Stimulated activated naive CD8-positive, alpha-beta T cell treated with anti-CD3 and anti-CD28 coated beads, Interleukin-15, amount 100 ng/mL, for 72 hours (primary cell): ENCODE results near the gene PFDN4.
"Not testable (repeated sequence)": the region's sequence is repeated elsewhere in the genome, so short reads cannot be mapped to it uniquely, and the experiment has no call there.

Experiments
- ATAC-seq: fragments of 150-1000 bp; cut with Tn5 transposase; 2 replicates; pipeline ENCODE4 v1.10.0; 2021; ENCODE audit warnings: mild to moderate bottlenecking, moderate library complexity
- DNase-seq, 2 donors: peaks; one replicate each; pipeline ENCODE4 v3.0.0; 2021 to 2022
- H3K27ac Mint-ChIP-seq, 2 donors: one replicate each; pipeline ENCODE4 v1.8.0; 2022; ENCODE audit warnings: mild to moderate bottlenecking in 2 of 2, mixed read lengths in 2 of 2, moderate library complexity in 2 of 2
- H3K27me3 Mint-ChIP-seq: one replicate; pipeline ENCODE4 v1.8.0; 2022; ENCODE audit warnings: mixed read lengths
- H3K4me1 Mint-ChIP-seq: one replicate; pipeline ENCODE4 v1.8.0; 2022; ENCODE audit warnings: mild to moderate bottlenecking, mixed read lengths
- H3K4me3 Mint-ChIP-seq, 2 donors: one replicate each; pipeline ENCODE4 v1.8.0; 2022; ENCODE audit warnings: mild to moderate bottlenecking in 2 of 2, mixed read lengths in 2 of 2, moderate library complexity in 1 of 2
- H3K9me3 Mint-ChIP-seq, 2 donors: one replicate each; pipeline ENCODE4 v1.8.0; 2022; ENCODE audit warnings: mixed read lengths in 2 of 2

The PFDN4 gene

DNA sequence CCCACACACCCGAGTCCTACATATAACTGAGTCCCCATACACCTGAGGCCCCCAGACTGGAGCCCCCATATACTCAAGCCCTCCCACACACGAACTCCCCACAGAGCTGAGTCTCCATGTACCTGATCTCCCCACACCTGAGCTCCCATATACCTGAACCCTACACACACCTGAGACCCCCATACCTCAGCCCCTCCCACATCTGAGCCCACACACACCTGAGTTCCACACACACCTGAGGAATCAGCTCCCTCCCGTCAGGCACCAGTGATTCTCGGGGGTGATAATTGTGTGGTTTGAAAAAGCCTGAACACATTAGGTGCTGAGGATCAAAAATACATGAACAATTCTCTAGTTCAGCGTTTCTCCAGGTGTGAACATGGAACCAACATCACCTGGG, 15.4 kb downstream of the PFDN4 start:
- H3K27me3 Mint-ChIP-seq = no peaks in the 10 kb centered on the region
- no peak overlapping the region for H3K4me3 Mint-ChIP-seq
- no peak overlapping the region for H3K27ac Mint-ChIP-seq
- H3K4me1 Mint-ChIP-seq = peaks cover 21% of the 10 kb centered on the region
- peaks cover 7% of the 10 kb centered on the region in 2 donors for H3K9me3 Mint-ChIP-seq
- ATAC-seq (no peak), DNase-seq (no peak)

DNA sequence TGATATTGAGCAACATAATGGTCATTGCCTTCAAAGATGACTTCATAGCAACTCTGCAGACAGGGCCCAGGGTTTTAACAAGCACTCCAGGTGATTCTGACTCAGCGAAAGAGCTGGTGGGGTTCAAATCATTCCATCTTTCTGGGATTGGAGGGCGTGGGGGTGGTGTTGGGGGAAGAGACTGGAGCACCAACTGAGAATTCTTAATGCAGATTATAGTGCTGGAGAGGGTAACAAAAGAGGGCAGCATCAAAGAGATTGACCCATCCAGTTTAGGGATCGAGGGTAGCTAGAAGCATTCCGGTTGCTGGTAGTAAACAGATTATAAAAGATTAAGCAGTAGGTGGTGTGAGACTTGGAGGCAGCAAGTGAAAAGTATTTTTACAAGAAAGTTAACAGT, 15.9 kb downstream of the PFDN4 start:
- no peaks in the 10 kb centered on the region for H3K27me3 Mint-ChIP-seq

GRCh38 chr20:54224642-54225041, 16.8 kb downstream of the PFDN4 start:
- not testable (repeated sequence) for DNase-seq, H3K27me3 Mint-ChIP-seq, H3K9me3 Mint-ChIP-seq, H3K4me3 Mint-ChIP-seq, ATAC-seq
- Mint-ChIP-seq H3K27ac (peak overlapping the region in 1 of 2 donors; percentile 35), H3K4me1 (peaks cover 21% of the 10 kb centered on the region)

More for the DNA sequence above, 15.9 kb downstream of the PFDN4 start:
- Mint-ChIP-seq H3K4me1 (peaks cover 21% of the 10 kb centered on the region), H3K27ac (no peak overlapping the region), H3K4me3 (no peak overlapping the region), H3K9me3 (peaks cover 7% of the 10 kb centered on the region in 2 donors)
- DNase-seq (no peak), ATAC-seq (no peak)

DNA sequence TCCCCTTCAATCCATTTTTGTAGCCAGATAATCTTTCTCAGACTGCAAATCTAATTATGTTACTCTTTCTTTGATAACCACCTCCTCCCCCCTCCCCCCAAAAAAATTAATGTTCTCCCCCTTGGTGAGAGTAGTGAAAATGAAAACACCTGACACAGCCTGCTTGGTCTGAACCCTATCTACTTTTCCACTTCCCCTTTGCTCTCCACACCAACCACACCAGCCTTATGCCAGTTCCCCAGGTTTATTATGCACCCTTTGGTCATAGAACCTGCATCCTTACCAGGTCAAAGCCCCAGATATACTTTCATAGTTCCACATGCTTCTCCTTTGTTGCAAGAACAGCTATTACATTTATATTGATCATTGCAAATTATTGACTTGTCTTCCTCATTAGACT, 19.4 kb downstream of the PFDN4 start:
- Mint-ChIP-seq H3K27me3 (no peaks in the 10 kb centered on the region), H3K27ac (no peak overlapping the region), H3K4me3 (no peak overlapping the region), H3K9me3 (peaks cover 7 to 9% of the 10 kb centered on the region in 2 donors), H3K4me1 (peaks cover 5% of the 10 kb centered on the region)
- DNase-seq (no peak), ATAC-seq (no peak)

DNA sequence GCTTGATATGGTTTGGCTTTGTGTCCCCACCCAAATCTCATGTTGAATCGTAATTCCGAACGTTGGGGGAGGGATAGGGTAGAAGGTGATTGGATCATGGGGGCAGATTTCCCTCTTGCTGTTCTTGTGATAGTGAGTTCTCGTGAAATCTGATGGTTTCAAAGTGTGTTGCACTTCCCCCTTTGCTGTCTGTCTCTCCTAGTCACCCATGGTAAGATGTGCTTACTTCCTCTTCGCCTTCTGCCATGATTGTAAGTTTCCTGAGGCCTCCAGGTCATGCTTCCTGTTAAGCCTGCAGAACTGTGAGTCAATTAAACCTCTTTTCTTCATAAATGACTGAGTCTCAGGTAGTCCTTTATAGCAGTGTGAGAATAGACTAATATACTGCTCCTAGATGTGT, 19.9 kb downstream of the PFDN4 start:
- no peak overlapping the region for H3K27ac Mint-ChIP-seq
- no peak for ATAC-seq
- no peak for DNase-seq
- H3K4me3 Mint-ChIP-seq = no peak overlapping the region
- peaks cover under 1% of the 10 kb centered on the region for H3K4me1 Mint-ChIP-seq
- H3K9me3 Mint-ChIP-seq = peaks cover 7 to 13% of the 10 kb centered on the region in 2 donors
- no peaks in the 10 kb centered on the region for H3K27me3 Mint-ChIP-seq

DNA sequence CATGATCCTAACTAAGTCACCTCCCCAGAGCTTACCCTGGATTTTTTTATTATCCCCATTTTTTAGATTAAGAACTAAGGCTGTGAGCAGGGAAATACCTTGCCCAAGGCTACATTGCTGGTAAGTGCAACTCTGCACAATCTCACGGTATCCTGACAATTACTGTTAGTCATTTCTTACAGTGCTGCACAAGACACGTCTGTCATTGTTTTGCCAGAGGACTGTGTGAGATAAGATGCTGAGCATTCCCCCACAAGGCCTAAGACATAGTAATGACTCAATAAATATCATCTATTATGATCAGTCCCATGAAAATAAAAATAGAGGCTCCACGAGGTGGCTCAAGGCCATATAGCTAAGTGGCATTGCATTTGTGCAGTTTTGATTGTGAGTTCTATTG, 21.0 kb downstream of the PFDN4 start:
- no peak for DNase-seq
- Mint-ChIP-seq H3K4me1 (no peaks in the 10 kb centered on the region), H3K27me3 (no peaks in the 10 kb centered on the region)

GRCh38 chr20:54229566-54230160, 21.8 kb downstream of the PFDN4 start:
- DNase-seq (no peak), ATAC-seq (no peak)
- Mint-ChIP-seq H3K27me3 (no peaks in the 10 kb centered on the region), H3K4me1 (no peaks in the 10 kb centered on the region), H3K9me3 (peaks cover 7 to 13% of the 10 kb centered on the region in 2 donors), H3K4me3 (no peak overlapping the region), H3K27ac (no peak overlapping the region)

More for the DNA sequence above, 21.0 kb downstream of the PFDN4 start:
- H3K27ac Mint-ChIP-seq = no peak overlapping the region
- peaks cover 7 to 13% of the 10 kb centered on the region in 2 donors for H3K9me3 Mint-ChIP-seq
- no peak overlapping the region for H3K4me3 Mint-ChIP-seq
- no peak for ATAC-seq

DNA sequence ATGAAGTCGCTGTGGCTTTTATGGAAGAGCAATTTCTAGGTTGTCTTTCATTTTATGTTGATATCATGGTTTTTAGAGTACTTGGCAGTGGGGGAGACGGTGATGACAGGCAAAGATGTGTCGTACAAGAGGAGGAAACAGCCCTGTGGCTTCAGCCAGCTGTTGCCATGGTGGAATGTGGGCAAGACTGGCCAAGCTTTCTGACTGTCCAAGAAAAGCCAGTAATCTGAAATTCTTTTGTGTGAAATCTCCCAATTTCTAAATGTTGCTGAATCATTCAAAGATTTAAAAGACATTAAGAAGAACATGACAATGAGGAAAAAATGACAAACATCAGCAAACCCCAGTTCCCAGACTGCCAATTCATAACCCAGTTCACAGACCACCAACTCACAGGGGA, 23.1 kb downstream of the PFDN4 start:
- H3K27ac Mint-ChIP-seq = no peak overlapping the region
- peaks cover 3% of the 10 kb centered on the region for H3K27me3 Mint-ChIP-seq
- no peak overlapping the region for H3K4me3 Mint-ChIP-seq
- peaks cover 7 to 16% of the 10 kb centered on the region in 2 donors for H3K9me3 Mint-ChIP-seq
- H3K4me1 Mint-ChIP-seq = no peaks in the 10 kb centered on the region
- ATAC-seq = no peak
- no peak for DNase-seq

- no peak for ATAC-seq
- peaks cover 38% of the 10 kb centered on the region for H3K27me3 Mint-ChIP-seq
- H3K27ac Mint-ChIP-seq = no peak overlapping the region
- no peak overlapping the region for H3K4me3 Mint-ChIP-seq
- no peak for DNase-seq
- H3K9me3 Mint-ChIP-seq = peaks cover 0 to 12% of the 10 kb centered on the region in 2 donors
- H3K4me1 Mint-ChIP-seq = no peaks in the 10 kb centered on the region
These were observed 27.1 kb downstream of the PFDN4 start for GRCh38 chr20:54234991-54235390.

DNA sequence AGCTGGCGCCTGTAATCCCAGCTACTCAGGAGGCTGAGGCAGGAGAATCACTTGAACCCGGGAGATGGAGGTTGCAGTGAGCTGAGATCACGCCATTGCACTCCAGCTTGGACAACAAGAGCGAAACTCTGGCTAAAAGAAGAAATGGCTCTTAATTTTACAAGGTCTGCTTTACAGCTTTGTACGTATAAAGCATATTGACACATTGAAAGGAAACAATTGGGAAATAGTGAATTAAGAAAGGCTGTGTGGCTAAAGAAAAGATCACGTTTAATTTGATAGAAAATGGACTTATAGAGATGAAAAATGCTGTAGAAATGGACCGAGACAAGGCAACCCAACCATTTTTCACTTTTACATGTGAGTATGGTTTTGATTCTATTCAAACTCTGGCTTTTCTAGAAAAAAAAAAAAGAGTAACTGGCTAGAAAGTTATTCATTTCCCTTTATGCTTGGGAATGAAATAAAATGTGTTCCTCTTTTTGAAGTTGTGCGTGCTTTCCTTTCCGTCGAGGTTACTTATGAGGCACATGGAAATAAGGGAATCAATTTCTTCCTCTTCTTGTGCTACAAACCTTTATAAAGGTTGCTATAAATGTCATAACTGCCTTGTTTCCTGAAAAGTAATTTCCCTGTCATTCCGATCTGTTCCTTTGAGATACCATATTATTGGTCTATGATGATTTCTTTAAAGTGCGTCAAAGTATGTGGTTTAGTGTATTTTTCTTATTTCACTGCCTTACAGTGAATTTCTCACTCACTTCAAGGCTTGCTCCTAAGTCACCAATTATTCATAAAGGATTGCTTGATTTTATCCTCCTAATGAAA, 29.4 kb downstream of the PFDN4 start:
- Mint-ChIP-seq H3K27me3 (peaks cover 62% of the 10 kb centered on the region), H3K4me1 (no peaks in the 10 kb centered on the region), H3K4me3 (no peak overlapping the region), H3K27ac (no peak overlapping the region), H3K9me3 (peaks cover under 1 to 9% of the 10 kb centered on the region in 2 donors)
- no peak for DNase-seq
- no peak for ATAC-seq

DNA sequence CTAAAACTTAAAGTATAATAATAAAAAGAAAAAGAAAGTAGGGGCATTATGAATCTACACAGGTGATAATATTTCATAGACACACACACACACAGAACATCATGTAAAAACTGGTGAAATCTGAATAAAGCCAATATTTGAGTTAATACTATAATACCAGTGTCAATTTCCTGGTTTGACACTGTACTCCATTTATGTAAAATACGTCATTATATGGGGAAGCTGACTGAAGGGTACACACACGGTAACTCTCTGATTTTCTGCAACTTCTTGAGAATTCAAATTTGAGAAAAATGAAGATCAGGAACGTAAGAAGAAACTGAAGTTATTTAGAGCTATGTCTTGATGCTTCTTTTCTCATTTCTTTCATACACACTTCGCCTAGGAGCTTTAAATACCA, 36.2 kb downstream of the PFDN4 start:
- Mint-ChIP-seq H3K9me3 (peaks cover 0 to 11% of the 10 kb centered on the region in 2 donors), H3K27me3 (peaks cover 41% of the 10 kb centered on the region), H3K4me1 (no peaks in the 10 kb centered on the region), H3K27ac (no peak overlapping the region), H3K4me3 (no peak overlapping the region)
- ATAC-seq (no peak), DNase-seq (no peak)

- DNase-seq, H3K9me3 Mint-ChIP-seq, H3K27me3 Mint-ChIP-seq, H3K4me3 Mint-ChIP-seq, H3K27ac Mint-ChIP-seq, H3K4me1 Mint-ChIP-seq, ATAC-seq: not testable (repeated sequence)
These were observed 40.8 kb downstream of the PFDN4 start for GRCh38 chr20:54248705-54249104.

GRCh38 chr20:54250691-54251090, 42.8 kb downstream of the PFDN4 start:
- peak; percentile 42 for ATAC-seq
- H3K4me1 Mint-ChIP-seq = no peaks in the 10 kb centered on the region
- no peak overlapping the region for H3K4me3 Mint-ChIP-seq
- no peak overlapping the region for H3K27ac Mint-ChIP-seq
- peaks cover 0 to 5% of the 10 kb centered on the region in 2 donors for H3K9me3 Mint-ChIP-seq
- no peak for DNase-seq
- H3K27me3 Mint-ChIP-seq = peaks cover 5% of the 10 kb centered on the region

GRCh38 chr20:54251096-54251495, 43.2 kb downstream of the PFDN4 start:
- Mint-ChIP-seq H3K27ac (no peak overlapping the region), H3K4me1 (no peaks in the 10 kb centered on the region), H3K9me3 (peaks cover 0 to 5% of the 10 kb centered on the region in 2 donors), H3K27me3 (peaks cover 1% of the 10 kb centered on the region), H3K4me3 (no peak overlapping the region)
- ATAC-seq = no peak
- DNase-seq = no peak

- ATAC-seq (no peak), DNase-seq (no peak)
- Mint-ChIP-seq H3K4me1 (no peaks in the 10 kb centered on the region), H3K9me3 (peaks cover 0 to under 1% of the 10 kb centered on the region in 2 donors), H3K4me3 (no peak overlapping the region), H3K27me3 (no peaks in the 10 kb centered on the region), H3K27ac (no peak overlapping the region)
These were observed 46.7 kb downstream of the PFDN4 start for GRCh38 chr20:54254596-54254995.

DNA sequence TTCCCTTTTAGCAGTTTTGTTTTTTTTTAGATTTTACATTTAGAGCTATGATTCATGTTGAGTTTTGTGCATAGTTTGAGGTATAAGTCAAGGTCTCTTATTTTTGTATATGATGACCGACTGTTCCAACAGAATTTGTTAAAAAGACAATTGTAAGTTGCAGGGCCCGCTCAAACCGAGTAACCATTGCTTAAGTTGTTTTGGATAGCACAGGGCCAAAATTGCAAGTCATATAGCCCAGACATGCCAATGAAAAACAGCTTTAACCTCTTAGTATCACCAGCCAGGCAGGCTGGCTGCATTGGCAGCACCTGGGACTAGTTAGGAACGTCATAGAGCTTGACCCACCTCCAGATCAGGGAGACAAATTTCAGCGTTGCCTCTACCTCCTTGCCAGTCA, 47.3 kb downstream of the PFDN4 start:
- Mint-ChIP-seq H3K9me3 (no peaks in the 10 kb centered on the region), H3K27me3 (no peaks in the 10 kb centered on the region), H3K27ac (no peak overlapping the region), H3K4me3 (no peak overlapping the region), H3K4me1 (no peaks in the 10 kb centered on the region)
- DNase-seq (no peak), ATAC-seq (no peak)
